Hypothalamus (tissue), 51 donors: ENCODE results near the gene ZCWPW1.
A peak's percentile ranks its signal among the peaks of the same experiment; 100 is the strongest.

Experiments used
- DNase-seq, 51 donors: peaks; one replicate each; lab custom pipeline; 2025; lab: John Stamatoyannopoulos, UW

Gene ZCWPW1, protein sequence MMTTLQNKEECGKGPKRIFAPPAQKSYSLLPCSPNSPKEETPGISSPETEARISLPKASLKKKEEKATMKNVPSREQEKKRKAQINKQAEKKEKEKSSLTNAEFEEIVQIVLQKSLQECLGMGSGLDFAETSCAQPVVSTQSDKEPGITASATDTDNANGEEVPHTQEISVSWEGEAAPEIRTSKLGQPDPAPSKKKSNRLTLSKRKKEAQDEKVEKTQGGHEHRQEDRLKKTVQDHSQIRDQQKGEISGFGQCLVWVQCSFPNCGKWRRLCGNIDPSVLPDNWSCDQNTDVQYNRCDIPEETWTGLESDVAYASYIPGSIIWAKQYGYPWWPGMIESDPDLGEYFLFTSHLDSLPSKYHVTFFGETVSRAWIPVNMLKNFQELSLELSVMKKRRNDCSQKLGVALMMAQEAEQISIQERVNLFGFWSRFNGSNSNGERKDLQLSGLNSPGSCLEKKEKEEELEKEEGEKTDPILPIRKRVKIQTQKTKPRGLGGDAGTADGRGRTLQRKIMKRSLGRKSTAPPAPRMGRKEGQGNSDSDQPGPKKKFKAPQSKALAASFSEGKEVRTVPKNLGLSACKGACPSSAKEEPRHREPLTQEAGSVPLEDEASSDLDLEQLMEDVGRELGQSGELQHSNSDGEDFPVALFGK

DNA sequence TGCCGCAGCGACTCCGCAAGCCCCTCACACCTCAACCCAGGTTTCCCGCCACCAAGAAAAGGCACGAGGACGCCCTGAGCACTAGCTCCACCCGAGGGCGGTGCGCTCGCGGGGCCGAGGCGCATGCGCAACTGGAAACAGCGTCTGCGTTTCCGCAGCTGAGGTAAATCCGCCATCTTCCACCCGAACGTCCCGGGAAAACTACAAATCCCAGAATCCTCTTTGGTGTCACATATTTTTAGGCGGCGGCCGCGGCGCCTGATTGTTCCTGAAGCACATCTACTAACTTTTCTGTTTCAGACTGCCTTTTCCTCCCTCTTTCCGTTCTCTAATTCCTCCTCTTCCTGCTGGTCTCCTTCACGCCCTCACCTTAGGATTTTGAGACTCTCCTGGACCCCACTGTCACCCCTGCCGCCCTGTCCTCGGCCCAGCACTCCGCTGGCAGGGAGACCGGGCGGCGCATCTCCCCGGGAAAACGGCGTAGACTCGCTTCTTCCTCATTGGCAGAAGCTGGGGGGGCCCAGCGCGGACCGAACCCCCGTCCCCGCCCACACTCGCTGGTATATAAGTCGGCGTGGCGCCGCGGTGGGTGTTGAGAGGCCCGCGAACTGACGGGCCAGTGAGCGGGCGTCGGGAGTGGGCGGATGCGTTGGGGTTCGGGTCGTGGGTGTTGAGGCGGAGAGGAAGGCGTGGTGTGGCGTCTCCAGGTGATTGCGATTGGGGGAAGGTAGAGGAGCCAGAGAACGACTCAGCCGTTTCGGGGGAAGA, at the start of gene ZCWPW1:
Gene ZCWPW1 (minus strand): TSS at position 505 of the 768 bp plus-strand sequence. CDS start 8,054 bp downstream, outside the sequence.
- DNase-seq, result peak; percentile 76 to 99 (median 92)

GRCh38 chr7:100477871-100478267, 49.4 kb upstream of the ZCWPW1 start:
- DNase-seq, result no peak

DNA sequence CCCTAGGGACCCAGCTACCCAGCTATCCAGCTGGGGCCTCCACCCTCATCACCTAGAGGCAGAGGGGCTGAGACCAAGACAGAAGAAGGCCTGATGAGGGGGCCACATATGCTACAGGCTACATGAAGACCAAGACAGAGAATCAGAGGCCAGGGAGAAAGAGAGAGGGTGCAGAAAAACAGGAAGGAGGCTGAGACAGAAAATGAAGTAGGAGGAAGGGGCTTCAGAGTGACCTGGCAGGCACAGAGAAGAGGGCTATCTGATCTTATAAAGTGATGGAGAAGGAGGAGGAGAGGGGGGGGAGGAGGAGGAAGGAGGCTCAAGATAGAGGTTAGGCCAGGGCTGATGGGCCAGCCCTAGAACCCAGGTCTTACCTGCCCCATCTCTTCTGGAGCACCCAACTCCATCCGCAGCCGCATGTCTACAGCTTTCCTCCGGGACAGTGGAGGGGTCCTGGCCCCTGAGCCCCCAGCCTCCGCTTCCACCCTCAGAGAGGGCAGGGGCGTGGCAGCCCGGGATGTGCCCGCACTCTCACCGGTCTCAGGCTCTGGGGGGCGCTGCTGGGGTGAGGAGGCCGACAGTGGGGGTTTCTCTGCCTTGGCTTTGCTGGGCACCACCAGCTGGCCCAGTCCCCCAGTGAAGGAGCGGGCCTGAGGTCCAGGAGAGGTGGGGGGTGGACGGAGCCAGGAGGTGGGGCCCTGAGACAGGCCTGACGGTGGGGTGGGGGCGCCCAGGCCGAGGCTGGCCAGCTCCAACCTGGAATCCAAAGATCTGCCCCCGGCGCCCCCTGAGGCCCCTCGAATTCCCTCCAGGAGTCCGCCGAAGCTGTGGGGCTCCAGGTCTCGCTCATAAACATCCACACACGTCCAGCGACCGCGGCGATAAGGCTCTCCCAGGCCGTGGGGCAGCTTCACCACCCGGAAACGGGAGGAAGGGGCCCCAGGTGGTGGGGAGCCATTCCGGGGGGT, 48.7 kb upstream of the ZCWPW1 start:
- peak in 4 of 51 donors; percentile 12 to 22 (median 21) for DNase-seq

GRCh38 chr7:100476101-100476780, 47.7 kb upstream of the ZCWPW1 start:
- DNase-seq, result no peak

GRCh38 chr7:100475549-100475948, 47.0 kb upstream of the ZCWPW1 start:
- peak in 3 of 51 donors; percentile 7 to 41 (median 34) for DNase-seq

GRCh38 chr7:100472854-100473499, 44.5 kb upstream of the ZCWPW1 start:
- DNase-seq, result no peak

DNA sequence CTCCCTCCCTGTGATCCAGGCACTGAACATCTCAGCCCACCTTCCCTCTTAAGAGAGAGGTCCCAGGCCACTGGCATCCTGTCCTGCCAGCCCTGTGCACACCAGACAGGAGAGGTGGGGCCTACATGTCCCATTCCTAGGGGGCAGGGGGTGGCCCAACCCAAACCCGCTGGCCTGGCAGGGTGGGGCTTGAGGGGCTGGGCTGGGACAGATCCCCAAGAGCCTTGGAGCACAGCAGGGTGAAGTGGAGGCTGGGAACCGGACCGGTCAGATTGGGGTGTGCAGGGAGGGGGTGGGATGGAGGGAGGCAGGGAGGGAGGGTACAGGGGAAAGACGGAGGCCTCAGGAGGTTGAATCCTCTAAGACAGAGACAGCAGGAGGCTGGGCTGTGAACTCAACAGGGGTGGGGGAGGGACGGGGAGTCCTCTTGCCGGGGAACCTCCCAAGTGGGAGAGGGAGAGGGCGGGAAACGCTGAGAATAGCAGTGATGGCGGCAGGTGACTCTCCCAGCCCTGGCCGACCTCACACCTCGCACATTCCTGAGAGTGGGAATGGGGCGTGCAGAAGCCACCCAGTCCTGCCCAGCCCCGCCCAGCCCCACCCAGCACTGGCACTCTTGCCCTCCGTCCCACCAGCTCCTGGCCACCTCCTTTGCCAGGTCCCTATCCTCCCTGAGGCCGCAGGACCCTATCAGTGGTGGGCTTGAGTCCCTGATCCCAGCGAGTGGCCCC, 43.8 kb upstream of the ZCWPW1 start:
- no peak for DNase-seq

DNA sequence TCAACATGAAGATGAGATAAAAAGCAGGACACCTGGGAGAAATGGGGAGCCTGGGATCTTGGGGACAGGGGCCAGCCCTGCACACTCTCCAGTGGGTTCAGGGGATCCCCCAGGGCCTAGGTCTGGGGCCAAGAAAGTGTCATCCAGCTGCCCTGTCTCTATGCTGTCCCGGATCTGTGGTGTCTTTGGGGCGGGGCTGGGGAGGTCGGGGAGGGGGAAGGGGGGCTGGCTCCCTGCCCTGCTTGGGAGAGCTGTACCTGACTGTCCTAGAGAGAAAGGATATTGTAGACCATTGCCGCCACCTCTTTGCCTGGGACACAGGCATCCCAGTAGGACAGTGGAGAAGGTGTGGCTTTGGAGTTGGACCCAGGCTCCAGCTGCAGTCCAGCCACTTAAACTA, 42.5 kb upstream of the ZCWPW1 start:
- DNase-seq, result no peak

GRCh38 chr7:100469227-100470044, 40.9 kb upstream of the ZCWPW1 start:
- peak; percentile 21 to 94 (median 80) for DNase-seq

DNA sequence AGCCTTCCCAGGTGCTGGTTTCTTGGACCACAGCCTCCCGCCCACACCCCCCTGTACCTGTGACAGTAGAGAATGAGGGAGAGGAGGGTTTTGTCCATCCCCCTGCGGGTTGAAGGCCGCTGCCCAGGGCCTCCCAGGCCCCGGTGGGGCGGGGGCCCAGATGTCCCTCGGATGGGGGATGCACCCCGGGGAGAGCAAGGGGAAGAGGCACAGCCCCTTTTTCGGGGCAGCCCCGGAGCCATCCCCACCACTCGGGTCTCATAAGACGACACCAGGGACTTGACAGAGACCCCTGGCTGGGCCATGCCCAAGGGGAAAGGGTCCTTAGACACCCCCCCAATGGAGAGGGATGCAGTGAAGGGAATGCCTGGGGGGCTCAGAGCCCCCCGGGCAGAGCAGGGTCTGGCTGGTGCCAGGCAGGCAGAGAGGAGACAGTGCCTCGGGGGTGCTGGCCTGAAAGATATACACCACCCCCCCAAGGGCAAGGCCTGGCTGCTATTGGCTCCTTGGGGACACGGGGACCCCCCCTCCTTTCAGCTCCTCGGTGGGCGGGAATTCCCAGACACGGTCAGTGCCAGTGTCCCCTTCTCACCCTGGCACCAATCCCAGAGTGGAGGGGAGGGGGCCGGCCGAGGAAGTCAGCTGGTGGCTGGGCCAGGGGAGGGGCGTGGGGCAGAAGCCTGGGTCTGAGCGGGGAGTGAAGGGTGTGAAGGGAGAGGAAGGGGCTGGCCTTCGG, 39.3 kb upstream of the ZCWPW1 start:
- DNase-seq, result peak; percentile 38 to 99 (median 94)

DNA sequence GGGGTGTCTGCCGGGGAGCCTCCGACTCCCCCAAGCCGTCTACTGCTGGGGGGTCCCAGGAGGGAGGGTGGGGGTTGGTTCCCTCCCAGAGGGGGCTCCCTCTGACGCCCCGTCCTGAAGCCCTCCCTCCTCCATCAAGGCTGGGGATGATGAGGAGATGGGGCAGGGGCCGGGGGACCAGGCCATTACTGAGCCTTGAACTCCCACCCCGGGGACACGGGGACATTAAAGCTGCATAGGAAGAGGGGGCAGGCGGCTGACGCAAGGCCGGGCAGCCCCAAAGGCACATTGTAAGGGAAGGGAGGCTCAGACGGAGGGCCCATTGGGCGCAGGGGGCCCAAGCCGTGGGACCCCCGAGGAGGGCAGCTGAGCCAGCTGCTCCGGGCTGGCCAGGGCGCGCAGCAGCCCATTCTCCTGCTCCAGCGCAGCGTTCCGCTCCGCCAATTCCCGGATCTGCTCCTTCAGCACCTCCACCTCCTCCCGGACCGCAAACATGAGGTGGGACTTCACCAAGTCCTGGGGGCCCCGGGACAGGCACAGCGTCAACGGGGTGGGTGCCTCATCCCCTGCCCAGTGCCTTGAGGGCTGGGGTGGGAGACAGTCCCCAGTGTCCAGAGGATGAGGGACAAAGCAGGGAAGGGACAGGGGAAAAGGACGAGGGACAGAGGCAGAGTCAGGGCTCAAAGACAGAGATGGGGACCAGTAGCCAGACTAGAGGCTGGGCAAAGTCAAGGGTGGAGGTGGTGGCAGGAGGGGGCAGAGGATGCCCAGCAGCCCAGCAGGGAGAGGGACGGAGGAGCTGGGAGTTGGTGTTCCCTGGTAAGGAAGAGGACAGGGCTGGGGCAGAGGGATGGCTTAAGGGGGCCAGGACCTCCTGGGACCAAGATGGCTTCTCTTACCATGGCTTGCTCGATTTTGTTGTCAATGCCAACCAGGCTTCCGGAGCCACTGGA, 38.4 kb upstream of the ZCWPW1 start:
- peak in 12 of 51 donors; percentile 14 to 67 (median 37) for DNase-seq

DNA sequence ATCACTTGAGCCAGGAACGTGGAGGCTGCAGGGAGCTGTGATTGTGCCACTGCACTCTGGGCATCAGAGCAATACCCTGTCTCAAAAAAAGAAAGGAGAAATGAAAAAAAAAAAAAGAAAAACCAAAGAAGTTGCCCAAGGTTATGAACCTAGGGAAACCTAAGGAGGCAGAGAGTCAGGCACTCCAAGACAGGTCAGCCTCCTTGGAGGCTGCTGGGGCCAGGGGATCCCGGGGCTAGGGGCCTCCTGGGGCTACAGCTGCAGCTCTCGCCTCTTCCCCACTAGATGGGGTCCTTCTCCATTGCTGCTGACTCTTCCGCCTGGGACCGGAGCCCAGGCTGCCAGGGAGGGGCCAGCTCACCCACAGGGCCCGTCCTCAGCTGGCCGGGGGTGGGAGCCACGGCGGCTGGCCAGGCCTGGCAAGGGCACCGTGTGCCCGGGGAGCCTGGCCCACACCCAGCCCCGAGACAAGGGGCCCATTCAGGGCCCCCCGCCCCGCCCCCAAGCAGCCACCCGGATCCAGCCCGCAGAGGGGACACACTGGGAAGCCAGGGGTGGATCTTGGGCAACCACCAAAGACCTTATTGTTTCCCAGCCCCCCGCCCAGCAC, 37.3 kb upstream of the ZCWPW1 start:
- DNase-seq, result peak; percentile 26 to 98 (median 92)

GRCh38 chr7:100465299-100465698, 36.8 kb upstream of the ZCWPW1 start:
- no peak for DNase-seq

DNA sequence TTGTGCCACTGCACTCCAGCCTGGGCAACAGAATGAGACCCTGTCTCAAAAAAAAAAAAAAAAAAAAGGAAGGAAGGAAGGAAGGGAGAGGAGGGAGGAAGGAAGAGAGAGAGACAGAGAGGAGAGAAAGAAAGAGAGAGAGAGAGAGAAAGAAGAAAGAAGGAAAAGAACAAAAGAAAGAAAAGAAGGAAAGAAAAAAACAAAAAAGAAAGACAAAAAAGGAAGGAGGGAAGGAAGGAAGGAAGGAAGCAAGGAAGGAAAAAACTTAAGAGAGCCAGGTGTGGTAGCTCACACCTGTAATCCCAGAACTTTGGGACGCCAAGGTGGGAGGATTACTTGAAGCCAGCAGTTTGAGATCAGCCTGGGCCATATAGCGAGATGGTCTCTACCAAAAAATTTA, 36.3 kb upstream of the ZCWPW1 start:
- no peak for DNase-seq

- DNase-seq, result no peak
Measured at GRCh38 chr7:100464210-100464660, 35.7 kb upstream of the ZCWPW1 start, which contains the start of gene SPACDR. Gene SPACDR, minus strand, starts transcription at chr7:100464260. Its CDS starts 235 bp downstream, at chr7:100464025.
